ENCODE measurements around the gene ZSCAN10. TPM values are rescaled to one million over a fixed set of nuclear protein-coding genes. Genes with fewer than 3 reads are reported as not detected.
A peak's percentile ranks its signal among the peaks of the same experiment; 100 is the strongest.

Gene ZSCAN10
- total and polyA plus RNA-seq, 2 donors (not counting 3 experiments of a cell fraction or from before 2014, with no cell fraction given), result not detected

- peaks cover 7 to 21% of the 10 kb centered on the region in 2 experiments for H3K36me3 ChIP-seq (ENCODE audit: control insufficient read depth in 2 of 2, extremely low read depth in 1 of 2, insufficient read depth in 2 of 2, low read length in 2 of 2)
- no TSS peak for BruUV-seq (replicated peaks)
- no peaks in the 10 kb centered on the region for H4K20me1 ChIP-seq (replicated peaks; ENCODE audit: control insufficient read depth, extremely low read depth, insufficient read depth, low read length)
- H2AFZ ChIP-seq (ENCODE audit: low read depth, low read length), result no peak overlapping the region
- TF ChIP-seq POLR2A (IDR thresholded peaks at IDR 0.05; ENCODE audit: low read depth, low read length), result no peak
- TF ChIP-seq GATA2 (IDR thresholded peaks at IDR 0.05; ENCODE audit: insufficient read depth, insufficient read length, low read depth, low read length), result no peak
- TF ChIP-seq POLR2AphosphoS5 (IDR thresholded peaks at IDR 0.05; ENCODE audit: insufficient read depth, low read depth, low read length), result no peak
- no peak for TF ChIP-seq JUN (IDR thresholded peaks at IDR 0.05; ENCODE audit: borderline replicate concordance, insufficient read depth, insufficient read length, low read depth)
- TF ChIP-seq FOS (IDR thresholded peaks at IDR 0.05; ENCODE audit: borderline replicate concordance, insufficient read depth, low read length), result no peak
- no peak for TF ChIP-seq EZH2 (IDR thresholded peaks at IDR 0.05; ENCODE audit: borderline replicate concordance, low read depth, low read length, severe bottlenecking)
- TF ChIP-seq CTCF (IDR thresholded peaks at IDR 0.05; ENCODE audit: extremely low read depth in 1 of 2, insufficient read depth in 1 of 2, low read depth in 1 of 2, low read length in 2 of 2), result no peak
- no peak for TF ChIP-seq MAX (IDR thresholded peaks at IDR 0.05; ENCODE audit: insufficient read depth, insufficient read length)
- TF ChIP-seq MYC (IDR thresholded peaks at IDR 0.05; ENCODE audit: low read depth, low read length), result no peak
- DNase-seq (ENCODE audit: low read depth, low spot score) (no peak), FAIRE-seq (peak; percentile 37)
- H3K79me2 ChIP-seq (ENCODE audit: control insufficient read depth, insufficient read depth, low read length), result no peaks in the 10 kb centered on the region
- no peak overlapping the region for H3K9ac ChIP-seq (replicated peaks; ENCODE audit: extremely low read depth, insufficient read depth, low read length)
- H3K27me3 ChIP-seq (ENCODE audit: control insufficient read depth in 2 of 2, insufficient read depth in 2 of 2, low read length in 2 of 2), result no peaks in the 10 kb centered on the region
- no peak overlapping the region for H3K27ac ChIP-seq (ENCODE audit: insufficient read depth, low read depth, low read length)
- intact Hi-C loops (cut with micrococcal nuclease), result no loop called here
- dilution Hi-C loops (cut with MboI; ENCODE audit: extremely low pct_ligation_motif_present, low sequenced_read_pairs), result no loop called here
- ChIA-PET CTCF (interaction anchor here (0.6 to 4.9 kb wide), 7 partner anchors 9 to 91 kb away, joined by 3 to 26 read pairs (median 4); partner anchors contain the start of gene ZNF213), POLR2A (interaction anchor here (0.9 kb wide), 1 partner anchor 10 kb away, joined by 3 read pairs; no protein-coding TSS in a partner anchor)
- H3K4me3 ChIP-seq (replicated peaks in 1 of 3; ENCODE audit: insufficient read depth in 1 of 3, low read depth in 1 of 3, low read length in 3 of 3), result no peak overlapping the region
- peaks cover 6% of the 10 kb centered on the region for H3K4me1 ChIP-seq (ENCODE audit: control insufficient read depth, extremely low read depth, insufficient read depth, low read length)
- no peaks in the 10 kb centered on the region for H3K9me3 ChIP-seq (replicated peaks; ENCODE audit: control insufficient read depth, insufficient read depth, low read length)
- H3K4me2 ChIP-seq (ENCODE audit: insufficient read depth, low read length), result no peak overlapping the region
- no peaks in the 10 kb centered on the region for H3K9me1 ChIP-seq (replicated peaks; ENCODE audit: control insufficient read depth, extremely low read depth, insufficient read depth, low read length)
Measured at GRCh38 chr16:3122926-3123570, 24.0 kb upstream of the ZSCAN10 start.
